Measurements from ENCODE around the gene TENT5C.
A peak's percentile ranks its signal among the peaks of the same experiment; 100 is the strongest.

The TENT5C gene

DNA sequence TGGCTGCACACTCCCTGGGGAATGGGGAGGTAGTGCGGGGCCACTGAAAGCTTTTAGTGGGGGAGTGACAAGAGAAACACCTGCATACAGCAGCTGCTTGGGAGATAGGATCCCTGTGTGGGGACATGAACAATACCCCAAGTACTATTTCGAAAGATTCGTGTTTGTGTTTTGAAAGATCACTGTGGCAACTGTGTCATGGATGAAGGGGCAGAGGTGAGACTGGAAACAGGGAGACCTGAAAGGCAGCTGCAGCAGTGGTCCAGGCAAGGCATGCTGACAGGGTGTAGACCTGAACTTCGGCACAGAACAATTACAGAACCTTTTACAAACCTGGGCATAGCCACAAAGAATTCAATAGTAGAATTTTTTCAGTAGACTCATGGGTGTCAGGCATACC, 32.9 kb downstream of the TENT5C start:
- no peak for DNase-seq

DNA sequence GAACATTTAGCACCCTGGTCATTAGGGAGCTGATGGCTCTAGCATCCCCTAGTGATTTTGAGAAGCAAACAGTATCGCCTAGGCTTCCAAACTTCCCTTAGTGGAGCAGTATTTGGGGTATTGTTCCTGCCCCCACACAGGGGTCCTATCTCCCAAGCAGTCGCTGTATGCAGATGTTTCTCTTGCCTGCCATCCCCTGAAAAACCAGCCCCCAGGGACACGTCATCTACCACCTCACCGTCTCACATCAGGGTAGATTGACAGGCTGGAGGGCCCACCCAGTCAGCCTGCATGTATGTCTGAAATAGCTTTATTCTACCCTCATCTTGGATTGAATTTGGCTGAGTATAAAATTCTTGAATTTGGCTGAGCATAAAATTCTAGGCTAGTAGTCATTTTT, 33.9 kb downstream of the TENT5C start:
- no peak for DNase-seq

DNA sequence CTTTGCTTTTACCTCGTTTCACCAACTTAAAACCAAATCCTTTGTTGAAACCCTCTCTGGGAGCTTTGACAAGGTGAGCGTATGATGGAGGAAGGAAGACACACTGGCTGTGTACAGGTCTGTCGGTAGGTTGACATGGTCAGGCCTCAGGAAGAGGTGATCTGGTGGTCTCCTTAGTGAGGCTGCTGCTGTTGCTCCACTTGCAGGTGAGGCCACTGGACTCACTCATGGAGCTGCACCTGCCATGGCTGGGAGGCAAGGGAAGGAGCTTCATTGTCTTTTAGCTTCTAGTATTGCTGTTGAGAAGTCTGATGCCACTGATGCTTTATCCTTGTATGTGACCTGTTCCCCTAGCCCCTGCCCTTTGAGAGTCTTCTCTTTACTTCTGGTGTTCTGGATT, 35.7 kb downstream of the TENT5C start:
- DNase-seq: no peak

DNA sequence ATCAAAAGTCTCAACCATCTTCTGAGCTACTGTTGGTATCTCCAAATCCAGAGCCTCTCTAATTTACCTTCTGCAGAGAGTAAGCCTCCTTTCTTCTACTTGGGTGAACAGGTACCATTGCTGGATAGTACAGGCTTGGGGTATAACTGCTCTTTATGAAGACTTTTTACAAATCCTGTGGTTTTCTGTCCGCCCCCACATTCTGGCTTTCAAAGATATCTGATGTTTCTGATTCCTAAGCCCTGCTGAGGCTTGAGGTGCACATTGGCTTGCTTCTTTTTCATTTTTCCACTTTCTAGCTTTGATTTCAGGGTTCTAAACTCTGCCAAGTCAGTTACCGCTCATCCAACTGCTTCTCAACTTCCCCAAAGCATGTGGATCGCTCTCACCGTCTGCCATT, 37.1 kb downstream of the TENT5C start:
- DNase-seq: no peak

DNA sequence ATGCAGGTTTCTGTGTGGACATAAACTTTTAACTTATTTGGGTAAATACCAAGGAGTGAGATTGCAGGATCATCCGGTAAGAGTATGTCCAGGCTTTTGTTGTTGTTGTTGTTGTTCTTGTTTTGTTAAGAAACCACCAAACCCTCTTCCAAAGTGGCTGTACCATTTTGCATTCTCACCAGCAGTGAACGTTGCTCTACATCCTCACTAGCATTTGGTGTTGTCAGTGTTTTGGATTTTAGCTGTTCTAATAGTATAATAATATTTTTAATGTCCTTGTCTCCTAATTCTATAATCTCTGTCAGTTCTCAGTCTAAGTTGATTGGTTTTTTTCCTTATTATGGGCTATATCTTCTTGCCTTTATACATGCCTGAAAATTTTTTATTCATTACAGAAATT, 37.8 kb downstream of the TENT5C start:
- DNase-seq: no peak

DNA sequence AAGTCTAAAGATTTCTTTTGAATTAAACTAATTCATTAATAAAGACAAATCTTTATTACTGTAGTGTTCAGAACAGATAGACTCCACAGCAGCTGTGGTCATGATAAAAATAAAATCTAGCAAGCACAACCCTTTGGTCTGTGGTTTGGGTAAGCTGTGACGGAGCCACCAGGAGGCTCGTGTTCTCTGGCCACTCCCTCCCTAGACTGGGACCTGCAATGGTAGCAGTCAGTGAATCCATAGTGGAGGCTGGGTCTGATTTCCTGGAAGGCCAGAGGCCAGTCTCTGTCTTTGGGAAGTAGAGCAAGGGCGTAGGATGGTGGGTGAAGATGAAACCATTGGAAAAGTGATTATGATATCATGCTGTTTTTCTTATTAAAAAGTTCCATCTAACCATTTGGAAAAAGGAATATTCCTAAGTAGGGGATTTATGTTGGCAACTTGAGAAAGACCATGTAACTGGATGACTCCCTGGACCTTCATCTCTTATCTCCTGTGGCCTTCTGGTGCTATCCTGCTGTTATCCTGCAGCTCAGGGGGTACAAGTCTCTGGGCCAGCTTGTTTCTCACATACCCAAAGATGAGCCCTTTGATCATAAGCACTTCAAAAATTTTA, 39.0 kb downstream of the TENT5C start:
- DNase-seq: no peak

DNA sequence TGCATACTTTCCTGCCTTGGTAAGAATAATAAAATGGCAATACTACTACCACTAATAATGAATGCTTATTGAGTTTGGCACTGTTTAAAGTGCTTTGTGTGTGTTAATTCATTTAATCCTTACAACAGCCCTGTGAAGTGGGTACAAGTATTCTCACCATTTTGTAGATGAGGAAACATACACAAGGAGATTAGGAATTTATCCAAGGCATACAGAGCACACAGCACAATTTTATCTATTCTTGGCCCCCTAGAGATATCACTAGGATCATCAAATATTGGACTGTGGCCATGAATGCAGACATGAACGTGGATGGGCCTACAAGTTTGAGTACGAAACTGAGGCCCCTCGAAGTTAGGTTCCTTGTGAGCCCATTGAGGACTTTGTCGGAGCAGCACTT, 39.5 kb downstream of the TENT5C start:
- no peak for DNase-seq

DNA sequence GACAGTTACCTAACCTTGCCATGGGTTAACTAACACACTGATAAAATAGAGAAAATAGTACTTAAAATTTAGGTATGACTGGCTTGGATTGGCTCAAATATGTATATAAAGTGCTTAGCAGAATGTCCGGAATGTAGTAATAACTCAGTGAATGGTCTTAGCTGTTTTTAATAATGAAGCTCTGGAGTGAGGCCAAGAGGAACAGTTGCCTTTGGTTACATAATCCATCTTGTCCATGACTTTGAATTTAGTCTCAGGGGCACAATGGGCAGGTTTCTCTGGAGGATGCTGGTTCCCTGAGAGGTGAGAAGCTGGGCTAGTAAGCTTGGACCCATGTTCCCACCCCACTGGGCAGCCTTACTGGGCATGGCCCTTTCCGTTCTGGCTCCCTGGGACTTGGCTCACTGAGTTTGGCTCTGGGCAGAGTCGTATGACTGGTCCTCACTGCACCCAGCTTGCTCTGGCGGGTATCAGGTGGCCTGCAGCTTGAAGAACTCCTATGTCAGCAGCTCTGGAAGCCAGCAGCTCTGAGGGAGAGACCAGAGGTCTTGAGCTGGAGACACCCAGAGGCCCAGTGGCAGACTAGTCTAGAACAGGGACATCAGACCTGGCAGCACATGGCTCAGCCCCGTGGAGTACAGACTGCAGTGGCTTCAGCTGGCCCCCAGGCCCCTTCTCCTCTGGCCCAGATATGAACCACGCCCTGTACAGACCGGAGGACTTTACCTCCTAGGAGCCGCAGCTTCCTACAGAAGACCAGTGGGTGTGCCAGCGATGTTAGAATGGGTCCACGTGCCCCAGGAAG, 40.4 kb downstream of the TENT5C start:
- no peak for DNase-seq

DNA sequence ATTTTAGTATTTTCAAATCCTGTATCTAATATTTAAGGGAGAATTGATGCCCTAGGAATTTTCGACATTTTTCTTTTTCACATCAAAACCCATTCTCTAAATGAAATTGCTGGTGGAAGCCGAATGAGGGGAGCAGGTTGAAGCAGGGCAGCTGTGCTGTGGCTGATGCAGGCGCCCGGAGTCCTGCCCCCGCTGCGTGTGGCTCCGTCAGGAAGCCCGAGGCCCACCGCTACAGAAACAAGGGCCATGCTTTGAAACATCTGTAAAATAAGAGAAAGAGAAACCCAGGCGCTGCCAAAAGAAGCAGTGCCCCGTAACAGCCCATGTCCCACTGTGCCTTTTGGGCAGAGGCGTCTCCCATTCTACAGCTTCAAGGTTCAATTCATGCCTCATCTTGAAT, 41.1 kb downstream of the TENT5C start:
- DNase-seq: no peak

DNA sequence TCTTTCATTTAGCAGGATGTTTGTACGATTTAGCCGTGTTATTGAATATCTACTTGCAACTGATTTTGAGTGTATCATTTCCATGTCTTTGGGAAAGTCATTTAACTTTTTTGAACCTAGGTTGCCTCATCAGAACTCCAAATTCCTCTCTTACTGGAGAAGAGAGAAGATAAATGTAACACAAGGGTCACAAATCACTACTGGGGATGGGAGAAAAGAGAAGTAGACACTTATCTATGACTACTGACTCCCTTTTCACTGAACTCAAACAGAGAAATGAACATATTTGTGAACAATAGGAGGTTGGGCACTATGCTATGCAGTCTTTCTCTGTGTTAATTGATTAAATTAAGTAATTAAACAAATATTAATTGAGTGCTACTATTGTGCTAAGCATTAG, 42.2 kb downstream of the TENT5C start:
- DNase-seq: no peak

DNA sequence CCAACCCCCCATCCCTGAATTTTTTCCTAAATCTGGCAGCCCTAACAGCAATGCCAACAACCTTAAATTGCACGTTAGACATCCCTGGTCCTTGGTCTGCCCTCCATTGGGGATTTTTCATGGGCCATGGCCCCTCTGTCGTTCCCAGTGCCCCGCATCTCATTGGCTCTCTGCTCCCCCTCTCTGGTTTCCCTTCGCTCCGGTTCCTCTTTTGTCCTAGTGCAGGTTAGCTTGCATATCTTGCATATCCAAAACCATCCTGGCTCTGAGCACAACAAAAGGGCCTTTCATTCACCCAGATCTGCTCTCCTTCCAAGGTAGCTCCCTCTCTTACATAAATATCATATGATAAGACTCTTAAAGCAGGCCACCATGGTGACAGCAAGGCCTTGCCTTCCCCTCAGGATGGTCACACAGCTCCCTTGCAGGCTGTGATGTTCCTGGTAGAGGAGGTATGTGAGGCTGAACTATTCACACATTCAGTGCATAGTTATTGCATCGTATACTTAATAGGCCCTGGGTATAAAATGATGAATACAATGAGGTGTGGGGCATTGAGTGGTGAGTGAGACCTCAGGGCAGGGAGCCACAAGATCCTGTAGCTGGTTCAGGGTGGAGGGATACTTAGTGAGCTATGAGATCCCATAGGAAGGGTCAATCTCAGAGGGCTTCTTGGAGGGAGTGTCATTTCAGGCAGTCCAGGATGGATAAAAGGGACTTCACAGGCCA, 45.2 kb downstream of the TENT5C start:
- DNase-seq: no peak

DNA sequence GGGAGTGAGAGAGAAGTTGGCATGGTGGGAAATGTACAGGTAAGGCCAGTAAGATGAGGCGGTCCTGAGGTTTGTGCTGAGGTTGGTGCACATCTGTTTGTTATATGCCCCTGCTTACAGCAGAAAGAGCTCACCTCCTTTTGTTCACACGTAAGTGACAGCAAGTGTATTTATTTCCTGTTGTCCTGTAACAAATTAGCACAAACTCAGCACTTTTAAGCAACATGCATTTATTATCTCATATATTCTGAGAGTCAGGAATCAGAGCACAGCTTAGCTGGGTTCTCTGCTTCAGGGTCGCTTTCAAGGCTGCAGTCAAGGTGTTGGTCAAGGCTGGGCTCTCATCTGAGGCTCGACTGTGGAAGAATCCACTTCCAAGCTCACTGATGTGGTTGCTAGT, 45.8 kb downstream of the TENT5C start:
- DNase-seq: no peak

DNA sequence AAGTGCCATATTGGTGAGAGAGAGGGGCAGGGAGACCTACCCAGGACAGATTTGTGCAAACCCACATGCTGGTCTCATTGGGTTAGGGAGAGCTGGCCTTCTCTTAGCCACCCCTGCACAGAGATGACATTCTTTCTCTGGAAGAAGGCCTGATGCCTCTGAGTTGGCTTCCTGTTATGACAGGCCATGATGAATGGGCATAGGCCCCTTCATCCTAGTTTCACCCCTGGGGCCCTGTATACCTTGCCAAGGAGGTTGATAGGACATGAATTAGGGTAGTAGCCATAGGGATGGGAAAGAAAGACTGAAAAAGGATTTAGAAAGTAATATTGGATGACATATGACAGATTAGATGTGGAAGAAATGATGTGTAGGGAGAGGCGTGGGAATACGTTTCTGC, 46.6 kb downstream of the TENT5C start:
- no peak for DNase-seq

DNA sequence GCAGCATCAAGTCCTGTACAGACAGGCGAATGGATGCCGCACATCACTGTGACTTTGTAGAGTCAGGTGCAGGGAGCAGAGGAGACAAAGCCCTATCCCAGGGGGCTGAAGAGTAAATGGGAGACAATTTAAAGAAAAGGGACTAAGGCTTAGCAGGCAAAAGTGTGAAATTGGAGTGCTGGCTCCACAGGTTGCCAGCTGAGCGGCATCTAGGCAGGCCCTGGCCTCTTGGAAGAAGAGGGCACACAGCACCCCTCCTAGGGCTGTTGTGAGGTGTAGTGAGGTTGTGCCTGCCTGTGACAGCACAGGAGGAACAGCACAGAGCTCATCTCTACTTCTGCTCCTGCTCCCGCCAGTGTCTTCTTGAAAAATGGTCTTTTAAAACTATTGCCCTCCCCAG, 47.3 kb downstream of the TENT5C start:
- no peak for DNase-seq

DNA sequence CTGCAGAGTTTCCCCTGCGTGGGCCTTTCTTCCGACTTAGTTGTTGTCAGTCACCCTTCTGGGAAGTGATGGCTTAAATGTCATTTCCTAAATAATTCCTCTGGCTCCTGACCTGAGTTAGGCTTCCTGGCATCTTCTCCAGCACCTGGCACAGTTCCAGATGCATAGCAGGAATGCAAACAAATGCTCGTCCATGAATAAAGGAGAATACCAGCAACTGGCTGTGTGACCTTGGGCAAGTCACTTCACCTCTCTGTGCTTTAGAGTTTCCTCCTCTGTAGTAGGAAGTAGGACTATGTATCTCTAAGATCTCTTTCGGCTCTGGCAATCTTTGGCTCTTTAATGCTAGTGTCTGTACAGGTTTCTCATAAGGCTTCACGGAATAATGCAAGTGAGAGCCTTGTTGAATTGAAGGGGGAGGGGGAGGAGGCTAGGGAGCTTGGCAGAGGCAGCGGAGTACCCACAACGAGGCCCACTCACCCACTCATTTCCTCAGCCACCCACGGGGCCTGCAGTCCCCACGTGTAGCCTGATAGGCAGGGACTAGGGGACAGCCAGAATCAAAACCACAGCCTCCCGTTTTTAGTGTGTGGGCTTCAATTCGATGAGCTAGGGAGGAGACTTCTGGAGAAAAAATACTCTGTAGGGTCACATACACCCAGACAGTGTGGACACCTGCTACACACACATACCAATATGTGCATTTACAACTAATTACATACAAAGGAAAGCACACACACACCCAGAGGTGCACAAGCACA, 48.1 kb downstream of the TENT5C start:
- no peak for DNase-seq

DNA sequence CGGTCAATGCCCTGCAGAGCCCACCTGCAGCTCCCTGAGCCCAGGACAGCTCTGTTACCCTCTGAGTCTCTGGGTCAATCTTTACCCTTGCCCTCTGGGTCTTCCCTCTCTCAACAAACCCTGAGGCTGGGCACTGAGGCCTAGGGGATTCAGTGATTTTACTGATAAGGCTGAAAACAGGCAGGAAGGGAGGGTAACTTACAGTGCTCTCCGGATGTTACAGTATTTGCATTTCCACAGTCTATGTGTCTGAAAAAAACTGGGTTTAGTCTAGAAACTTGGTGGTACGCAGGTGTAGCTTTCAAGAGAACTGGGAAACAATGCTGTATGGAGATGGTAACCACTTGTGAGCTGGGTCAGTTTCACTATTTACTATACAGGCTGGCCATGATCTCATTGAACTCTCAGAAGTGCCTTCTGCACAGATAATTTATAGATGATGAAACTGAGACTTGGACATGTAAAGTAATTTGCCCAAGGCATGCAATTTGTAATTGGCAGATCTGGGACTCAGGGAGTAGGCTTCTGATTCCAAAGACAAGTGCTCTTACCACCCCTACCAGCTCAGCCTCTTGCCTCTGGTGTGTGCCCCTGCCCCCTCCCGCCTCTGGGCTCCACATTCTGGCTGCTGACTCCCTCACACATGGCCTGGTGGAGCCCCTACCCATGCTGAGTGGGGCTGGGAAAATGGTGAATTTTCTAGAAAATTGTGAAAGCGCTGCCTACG, 48.8 kb downstream of the TENT5C start:
- DNase-seq: no peak

DNA sequence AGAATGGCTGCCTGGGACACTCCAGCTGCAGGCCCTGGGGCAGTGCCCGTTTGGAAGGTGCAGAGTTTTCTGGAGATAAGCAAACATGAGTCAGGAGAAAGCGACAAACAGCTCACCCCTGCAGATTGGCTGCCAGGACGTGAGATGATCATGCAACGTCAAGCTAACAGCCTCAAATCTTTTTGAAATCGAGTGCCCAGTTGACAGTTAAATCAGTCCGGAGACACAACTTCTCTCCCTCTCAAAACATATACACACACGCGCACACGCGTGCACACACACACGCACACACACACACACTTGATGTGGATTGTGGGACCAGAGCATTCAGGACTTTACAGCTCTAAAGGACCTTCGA, 49.4 kb downstream of the TENT5C start:
- DNase-seq: no peak

DNA sequence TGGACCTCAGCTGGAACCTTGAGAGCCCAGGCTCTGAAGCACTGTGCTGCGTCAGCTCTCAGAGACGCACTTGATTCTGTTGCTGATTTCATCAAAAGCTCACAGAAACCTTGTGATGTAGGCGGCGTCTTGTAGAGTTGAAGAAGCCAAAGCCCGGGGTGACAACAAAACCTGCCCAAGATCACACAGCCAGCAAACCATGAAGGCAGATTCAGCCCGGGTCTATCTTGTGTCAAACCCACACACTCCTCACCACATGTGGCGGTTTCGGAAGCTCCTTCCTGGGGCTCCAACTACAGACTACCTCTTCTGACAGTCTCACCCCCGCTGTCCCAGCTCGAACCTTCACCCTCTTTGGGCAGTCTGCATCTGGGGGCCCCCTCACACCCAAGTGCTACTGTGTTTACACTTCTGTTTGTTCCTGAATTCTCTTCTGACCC, 50.4 kb downstream of the TENT5C start:
- DNase-seq: no peak

DNA sequence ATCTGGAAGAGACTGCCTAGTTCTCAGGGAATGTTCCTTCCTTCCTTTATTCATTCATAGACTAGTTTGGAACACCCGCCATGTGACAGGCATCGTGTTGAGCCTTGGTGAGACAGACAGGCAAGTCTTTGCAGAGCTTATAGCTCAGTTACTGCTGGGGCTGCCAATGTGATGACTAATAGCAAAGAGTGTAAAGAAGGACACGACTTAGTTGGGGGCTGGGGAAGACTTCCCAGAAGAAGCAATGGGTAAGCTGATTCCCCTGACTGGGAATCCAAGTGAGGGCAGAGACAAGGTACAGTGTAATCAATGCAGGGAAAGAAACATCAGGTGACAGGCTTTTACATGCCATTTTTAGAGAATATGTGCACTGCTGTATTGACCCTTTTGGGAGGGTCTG, 51.2 kb downstream of the TENT5C start:
- peak; percentile 14 for DNase-seq

DNA sequence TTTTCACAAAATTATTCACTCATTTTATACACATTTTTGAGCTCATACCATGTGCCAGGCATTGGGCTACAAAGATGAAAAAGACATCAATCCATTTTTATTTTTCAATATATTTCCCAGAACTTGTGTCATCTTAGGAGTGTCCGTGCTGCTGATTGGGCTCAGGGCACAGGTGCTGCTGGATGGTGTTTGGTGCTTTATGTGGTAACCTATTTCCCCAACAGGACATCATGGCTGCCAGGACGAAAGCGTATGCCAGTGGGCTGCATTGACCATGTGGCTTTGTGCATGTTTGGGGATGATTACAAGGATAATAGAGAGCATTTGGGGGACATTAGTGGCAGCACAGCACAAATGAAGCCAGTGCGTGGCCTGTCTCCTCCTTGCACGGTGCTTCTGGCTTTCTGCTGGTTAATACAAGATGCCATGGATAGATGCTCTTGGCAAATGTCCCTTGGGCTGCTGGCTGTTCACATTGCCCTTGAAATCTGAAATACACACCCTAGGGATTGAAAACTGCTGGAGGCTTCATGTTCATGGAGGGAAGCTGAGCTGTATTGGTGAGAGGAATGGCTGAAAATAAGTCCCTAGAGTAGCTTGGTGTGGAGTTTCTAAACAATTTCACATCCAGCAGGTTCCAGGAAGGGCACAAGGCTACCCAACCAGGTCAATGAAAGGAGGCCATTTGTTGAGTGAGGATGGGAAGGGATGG, 52.3 kb downstream of the TENT5C start:
- DNase-seq: no peak

DNA sequence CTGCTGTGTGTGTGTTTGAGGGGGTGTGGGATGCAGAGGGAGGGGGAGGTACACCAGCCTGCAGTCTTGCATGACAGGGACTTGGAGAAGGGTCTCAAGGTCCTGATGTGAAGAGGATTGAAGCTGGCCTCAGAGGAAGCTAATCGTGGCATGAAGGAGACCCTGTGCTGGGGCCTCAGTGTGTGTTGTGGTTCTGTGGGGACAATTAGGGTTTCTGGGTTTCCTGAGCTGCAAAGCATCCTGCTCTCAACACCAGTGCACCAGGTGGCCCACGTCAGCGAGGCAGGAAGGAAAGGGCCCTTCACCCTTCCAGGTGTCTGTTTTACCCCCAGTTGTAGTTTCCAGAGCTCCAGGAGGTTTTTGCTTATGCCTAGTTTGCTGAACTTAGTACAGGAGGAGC, 52.8 kb downstream of the TENT5C start:
- no peak for DNase-seq
